ENCODE data around the gene BICDL1.

Gene BICDL1

DNA sequence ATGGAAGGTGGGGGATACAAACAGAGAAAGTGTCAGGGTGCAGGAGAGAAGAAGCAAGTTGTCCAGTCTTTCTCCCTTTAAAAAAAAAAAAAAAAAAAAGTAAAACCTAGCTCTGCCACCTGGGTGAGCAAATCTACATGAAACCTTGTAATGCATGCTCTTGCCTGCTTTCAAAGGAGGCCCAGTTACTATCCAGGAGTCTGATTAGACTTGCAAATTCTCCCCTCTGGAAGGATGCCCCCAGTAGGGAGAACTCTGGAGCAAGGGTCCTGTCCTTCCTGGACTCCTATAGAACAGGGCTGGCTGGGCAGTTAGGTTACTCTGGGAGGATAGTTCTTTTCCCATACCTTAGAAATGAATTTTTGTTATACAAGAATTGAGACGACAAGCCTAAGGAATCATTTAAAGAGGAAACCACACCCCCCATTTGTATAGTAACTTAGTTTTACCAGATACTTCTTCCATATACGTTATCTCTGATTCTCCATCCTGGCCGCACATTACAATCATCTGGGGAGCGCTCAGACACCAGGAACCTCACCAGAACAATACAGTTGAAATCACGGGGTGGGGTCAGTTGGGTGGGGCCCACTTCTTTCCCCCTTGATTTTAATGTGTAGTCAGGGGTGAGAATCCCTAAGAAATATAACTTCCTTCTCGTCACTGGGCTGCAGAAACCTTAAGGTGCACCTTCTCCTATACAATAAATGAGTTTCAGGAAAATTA lies 97.0 kb downstream of the BICDL1 start:
- DNase-seq: no peak

DNA sequence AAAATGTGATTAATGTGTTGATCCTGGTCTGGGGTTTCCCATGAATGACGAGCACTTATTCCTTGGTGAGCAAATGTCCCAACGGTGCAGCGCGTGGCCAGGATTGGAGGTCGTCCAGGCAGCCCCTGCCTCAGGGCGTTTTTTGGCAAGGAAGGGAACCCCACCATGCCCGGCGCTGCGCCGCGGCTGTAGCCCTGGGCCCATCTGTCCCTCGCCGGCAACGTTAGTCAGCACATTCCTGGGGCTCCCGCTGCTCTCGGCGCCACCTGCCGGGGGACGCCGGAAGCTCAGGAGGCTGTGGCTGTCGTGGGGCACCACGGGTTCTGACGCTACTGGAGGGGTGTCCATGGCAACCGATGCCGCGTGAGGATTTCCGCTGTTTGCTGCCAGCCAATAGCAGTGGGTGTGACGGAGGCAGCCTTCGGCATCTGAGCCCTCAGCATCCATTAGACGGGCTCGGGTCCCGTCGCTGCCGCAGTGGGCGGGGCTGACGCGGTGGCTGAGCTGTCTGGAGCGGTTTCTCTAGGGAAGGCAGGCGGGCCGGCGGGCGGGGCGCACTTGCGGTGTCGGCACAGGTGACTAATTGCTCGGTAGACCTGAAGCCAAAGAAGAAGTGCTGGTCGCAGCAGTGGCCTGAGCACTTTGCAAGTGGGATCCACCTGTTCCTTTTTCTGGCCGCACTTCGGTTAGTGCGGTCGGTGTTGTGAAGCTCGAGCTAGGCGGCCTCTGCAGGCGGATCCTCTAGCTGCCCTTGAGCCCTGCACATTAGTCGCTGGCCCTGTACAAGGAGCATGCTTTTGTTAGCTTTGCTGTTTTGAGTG lies 98.0 kb downstream of the BICDL1 start:
- peak; percentile 100 for DNase-seq

DNA sequence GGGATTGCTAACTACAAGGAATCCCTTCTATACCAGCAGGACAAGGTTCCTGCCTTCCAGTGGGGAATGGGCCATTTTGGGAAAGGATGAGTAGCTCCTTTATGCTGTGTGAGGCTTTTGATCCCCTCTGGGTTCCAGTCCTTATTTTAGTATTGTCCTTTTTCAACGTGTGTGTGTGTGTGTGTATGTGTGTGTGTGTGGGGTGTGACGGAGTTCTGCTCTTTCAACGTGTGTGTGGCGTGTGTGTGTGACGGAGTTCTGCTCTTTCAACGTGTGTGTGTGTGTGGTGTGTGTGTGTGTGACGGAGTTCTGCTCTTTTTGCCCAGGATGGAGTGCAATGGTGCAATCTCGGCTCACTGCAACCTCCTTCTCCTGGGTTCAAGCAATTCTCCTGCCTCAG lies 100.1 kb downstream of the BICDL1 start:
- DNase-seq: no peak

DNA sequence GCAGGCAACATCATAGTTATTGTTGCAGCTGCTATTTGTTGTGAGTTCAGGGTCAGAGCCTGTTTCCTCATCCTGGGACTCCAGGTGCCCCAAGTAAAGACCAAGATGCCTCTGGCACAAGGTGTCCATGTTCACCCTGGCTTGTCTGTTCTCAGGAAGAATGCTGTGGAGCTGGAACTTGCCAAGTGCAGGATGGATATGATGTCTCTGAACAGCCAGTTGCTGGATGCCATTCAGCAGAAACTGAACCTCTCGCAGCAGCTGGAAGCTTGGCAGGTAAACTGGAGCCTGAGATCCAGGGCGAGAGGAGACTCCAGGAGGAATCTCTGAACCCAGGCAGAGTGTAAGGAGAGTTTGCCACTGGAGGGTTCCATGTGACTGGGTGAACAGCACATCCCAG lies 100.8 kb downstream of the BICDL1 start:
- DNase-seq: no peak

DNA sequence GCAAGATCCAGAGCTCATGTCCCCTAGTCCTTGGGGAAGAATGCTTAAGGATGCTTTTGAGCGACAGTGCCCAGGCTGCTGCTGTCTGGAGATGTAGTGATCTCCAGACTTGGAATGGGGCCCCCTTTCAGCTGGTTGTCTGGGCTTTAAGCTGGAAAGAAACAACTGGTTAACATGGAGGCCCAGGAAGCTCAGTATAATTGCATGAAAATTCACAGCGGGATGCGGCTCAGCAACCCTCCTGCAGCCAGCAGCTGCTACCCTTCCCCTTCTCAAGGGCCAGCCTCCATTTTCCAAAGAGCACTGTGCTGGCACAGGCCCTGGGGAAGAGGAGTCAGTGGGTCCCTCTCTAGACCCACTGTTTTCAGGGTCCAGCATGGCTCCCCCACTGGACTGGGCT lies 101.2 kb downstream of the BICDL1 start:
- no peak for DNase-seq

DNA sequence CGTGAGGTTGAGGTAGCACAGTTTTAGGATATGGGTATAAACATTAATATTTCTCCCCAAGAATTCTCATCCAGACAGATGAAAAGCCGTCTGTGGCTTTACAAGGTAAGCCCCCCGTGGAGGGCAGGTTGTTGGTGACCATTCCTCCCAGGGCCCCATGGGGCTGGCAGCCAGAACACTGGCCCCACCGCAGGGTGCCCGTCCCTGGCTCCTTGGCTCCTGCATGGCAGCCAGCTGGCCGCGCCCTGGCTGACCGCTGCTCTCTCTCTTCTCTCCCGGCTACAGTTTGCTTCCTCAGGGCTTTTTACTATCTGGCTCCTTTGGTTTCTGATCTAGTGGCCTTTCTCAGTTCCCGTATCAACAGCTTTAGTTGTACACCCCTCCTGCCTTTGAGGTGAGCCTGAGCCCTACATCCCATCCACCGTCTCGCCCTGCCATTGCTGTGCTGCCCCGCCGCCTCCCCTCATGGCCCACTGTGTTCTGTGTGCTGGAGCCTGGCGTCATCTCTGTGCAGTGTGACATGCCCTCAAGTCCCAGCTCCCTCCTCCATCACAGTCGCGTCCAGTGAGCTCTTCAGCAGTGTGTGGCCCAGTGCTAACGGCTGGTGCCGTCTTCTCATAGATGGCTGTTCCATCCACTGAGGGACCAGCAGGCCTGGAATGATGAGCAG lies 101.7 kb downstream of the BICDL1 start:
- no peak for DNase-seq

DNA sequence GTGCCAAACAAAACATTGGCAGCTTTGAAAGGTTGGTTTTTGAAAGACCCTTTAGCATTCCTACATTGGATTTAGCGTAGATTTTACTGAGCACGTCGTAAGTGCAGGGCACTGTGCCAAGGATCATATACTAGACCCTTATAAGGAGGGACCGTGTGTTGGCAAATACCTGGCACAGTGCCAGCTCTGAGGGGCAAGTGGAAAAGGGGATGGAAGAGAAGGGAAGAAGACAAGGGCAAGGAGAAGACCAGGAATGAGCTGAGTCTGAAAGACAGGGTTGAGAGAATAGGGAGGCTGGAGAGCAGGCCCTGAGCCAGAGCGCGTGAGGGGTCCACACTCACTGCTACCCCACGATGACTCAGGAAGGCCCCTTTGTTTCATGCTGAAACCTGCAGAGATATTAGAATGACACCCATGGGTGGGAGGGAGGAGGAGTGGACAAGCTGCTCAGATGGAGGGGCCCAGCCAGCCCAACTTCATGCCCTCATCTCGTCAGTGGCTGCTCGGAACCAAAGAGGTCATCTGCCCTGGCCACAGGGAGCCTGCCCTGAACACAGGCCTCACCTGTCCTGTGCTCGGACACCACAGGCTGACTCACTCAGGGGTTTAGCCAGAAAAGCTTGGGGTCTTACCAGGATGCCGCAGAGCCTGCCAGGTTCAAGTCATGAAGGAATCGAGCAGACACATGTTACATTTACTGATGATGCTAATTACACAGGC lies 102.5 kb downstream of the BICDL1 start:
- no peak for DNase-seq

DNA sequence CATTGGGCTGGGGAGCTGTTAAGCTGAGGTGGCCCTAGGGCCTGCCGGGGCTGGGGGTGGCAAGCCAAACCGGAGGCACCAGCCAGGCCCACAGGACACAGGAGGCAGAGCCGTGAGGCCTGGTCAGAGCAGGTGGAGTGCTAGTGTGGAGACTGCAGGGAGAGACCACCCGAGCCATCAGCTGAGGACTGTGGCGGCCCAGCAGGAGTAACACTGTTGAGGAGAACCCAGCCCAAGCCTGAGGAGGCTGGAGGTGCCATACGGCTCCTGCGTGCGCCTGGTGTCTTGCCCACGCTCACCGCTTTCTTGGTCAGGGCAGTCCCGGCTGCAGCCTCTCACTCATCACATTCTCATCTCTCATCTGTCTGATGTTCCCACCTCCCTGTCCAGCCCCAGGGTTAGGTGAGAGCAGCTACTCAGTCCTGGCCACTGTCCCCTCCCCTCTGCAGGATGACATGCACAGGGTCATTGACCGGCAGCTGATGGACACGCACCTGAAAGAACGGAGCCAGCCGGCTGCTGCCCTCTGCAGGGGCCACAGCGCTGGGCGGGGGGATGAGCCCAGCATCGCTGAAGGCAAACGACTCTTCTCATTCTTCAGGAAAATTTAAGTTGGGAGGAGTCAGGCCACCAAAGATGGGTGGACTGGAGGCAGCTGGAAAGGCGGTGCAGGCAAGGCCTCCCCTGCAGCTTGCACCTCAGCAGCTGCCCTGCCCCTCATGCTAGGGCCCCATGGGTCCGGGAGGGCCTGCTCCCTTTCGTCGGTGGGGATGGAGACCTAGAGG lies 103.7 kb downstream of the BICDL1 start:
- no peak for DNase-seq

DNA sequence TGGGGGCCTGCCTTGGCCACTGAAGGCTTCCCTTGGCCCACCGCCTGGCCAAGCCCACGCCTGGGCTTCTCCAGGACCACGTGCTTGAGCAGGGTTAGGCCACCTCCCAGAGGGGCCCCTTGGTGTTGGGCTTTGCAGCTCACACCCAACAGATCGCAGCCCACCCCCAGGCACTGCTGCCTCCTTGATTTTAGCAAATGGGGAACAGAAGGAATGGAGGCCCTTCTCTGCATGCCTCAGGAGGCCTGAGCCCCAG lies 104.2 kb downstream of the BICDL1 start:
- DNase-seq: no peak

DNA sequence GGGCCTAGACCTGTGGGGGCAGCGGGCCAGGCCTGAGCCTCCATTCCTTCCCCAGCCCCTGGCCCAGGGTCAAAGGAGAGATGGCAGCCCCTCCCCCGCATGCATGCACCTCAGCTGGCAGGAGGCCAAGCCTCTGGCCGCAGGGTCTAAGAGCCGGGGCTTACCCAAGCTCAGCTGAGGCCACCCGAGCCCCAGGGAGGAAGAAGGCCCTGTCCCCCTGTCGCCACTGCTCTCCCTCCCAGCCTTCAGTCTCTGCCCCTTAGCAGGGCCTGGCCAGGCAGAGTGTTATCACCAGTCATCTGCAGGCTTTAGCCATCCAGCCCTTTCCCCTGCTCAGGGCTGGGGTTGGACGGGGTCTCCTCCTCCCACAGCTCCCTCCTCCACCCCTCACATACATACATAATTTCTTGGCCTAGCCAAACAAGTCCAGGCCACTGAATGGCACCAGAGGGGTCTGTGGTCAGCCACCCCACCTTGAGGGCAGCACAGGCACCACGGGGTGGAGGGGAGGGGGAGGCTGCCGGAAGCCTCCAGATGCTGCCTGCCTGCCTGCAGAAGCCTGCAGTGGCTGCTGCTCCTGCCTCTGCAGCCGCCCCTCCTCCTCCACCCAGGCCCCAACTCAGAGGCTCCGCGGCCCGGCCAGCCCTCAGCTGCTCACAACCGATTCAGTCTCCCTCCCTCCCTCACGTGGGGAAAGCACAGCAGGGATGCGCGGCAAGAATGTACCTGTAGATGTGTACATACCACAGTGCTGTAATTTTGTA lies 104.7 kb downstream of the BICDL1 start:
- DNase-seq: no peak

DNA sequence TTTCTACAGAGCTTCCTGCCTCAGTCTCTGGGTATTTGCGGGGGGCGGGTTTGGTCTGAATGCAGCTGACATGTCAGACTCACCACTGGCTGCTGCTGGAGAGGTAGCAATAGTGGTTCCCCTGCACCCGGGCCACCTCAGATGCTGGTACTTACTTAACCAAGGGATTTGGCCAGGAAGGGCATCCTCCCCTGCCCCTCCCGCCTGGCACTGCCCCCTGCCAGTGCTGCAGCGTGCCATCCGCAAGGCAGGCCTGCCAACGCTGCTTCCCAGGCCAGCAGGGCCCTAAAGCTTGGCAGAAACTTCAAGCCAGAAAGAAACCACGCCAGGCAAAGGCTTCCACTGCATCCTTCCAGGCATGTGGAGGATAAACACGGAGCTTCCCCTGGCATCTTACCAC lies 105.4 kb downstream of the BICDL1 start:
- no peak for DNase-seq

DNA sequence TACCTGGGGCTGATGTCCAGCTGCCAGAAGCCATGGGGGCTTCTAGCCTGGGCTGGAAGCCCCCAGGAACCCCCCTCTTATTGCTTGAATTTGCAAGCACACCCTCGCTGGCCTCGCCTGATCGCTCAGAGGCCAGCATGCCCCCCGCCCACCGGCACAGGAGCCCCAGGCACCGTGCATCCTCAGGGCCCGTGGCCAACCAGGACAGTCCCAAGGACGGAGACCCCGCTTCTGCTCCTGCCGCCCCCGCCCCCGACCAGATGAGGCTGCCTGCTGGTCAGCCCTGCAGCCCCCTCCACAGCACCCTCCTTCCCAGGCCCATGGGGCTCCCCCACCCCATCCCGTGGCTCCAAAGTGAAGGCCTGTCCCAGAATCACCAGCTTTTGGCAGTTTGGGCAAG lies 106.3 kb downstream of the BICDL1 start:
- DNase-seq: no peak

DNA sequence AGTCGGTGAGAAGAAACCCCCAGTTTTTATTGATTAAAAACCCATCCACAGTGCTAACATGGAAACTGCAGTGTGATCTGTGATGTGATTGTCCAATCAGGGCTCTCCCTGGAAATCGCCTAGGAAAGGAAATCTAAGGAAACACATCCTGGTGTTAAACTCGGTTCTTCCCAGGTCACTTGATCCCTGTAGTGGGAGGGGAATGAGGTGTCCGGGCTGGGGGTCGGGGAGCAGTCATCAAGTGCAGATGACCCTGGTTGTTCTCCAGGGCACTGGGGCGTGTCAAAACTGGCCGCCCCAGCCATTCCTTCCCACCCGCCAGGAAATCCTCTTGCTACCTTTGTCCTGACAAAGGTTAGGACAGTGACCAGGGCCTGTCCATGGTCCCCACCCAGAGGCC lies 106.7 kb downstream of the BICDL1 start:
- no peak for DNase-seq

DNA sequence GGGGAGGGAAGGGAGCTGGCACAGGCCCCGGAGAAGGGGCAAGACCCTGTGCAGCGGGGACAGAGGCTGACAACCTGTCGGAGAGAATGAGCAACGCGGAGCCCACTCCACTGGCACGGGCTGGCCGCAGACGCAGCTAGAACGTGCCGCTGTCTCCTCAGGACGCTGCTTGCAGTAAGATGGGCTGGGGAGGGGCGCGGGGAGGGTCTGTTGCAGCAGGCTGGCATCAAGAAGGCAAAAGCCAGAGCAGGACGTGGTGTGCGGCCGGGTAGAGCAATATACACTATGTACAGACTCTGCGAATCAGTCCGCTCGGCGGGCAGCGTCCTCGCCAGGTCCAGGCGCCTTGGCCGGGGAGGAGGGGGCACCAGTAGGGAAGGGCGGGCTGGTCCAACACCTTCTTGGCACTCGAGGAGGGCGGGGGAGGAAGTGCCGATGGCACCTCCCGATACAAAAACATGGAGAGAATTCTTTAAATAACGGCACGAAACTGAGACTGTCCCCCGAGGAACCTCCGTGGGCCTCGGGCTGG lies 107.7 kb downstream of the BICDL1 start:
- DNase-seq: no peak

DNA sequence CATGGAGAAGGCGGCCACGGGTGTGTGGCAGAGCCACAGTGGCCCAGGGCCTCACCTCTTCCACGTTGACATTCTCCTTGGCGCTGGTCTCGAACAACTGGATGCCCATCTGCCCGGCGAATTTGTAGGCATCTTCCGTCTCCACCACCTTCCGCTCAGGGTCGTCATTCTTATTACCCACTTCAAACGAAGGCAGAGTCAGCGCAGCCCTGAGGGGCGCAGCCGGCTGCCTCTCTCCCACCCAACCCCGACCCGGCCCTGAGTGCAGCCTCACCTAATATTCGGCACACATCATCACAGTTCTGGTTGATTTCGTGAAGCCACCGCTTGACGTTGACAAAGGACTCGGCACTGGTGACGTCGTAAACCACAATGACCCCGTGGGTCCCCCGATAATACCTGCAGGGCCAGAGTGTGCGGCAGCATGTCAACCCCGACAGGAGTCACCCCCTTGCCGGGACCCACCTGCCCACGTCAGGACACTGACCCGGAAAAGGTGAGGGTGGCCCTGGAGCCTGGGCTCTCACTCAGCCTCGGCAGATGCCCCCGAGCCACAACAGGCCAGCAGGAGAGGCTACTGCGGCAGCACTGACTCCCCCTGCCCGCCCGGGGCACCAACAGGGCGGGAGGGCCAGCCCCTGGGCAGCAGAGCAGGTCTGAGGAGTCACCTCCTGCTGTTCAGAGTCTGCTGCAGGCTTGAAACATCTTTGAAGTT lies 109.9 kb downstream of the BICDL1 start:
- no peak for DNase-seq

DNA sequence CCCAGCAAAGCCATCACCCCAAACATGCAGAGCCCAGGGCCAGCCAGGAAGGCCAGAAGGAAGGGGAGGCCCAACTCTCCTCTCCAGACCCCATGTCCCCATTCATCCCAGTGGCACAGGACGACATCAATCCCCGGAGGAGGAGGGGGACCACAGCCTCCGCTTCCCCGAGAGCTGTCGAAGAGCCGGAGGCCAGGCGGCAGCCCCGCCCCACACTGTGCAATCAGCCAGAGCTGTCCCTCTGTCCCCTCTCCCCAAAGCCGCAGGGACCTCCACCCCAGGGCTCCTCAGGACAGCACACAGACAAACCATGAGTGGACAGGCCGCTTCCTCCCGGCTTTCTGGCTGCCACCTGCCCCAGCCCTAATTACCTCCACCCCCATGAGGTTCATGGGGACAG lies 110.7 kb downstream of the BICDL1 start:
- no peak for DNase-seq

DNA sequence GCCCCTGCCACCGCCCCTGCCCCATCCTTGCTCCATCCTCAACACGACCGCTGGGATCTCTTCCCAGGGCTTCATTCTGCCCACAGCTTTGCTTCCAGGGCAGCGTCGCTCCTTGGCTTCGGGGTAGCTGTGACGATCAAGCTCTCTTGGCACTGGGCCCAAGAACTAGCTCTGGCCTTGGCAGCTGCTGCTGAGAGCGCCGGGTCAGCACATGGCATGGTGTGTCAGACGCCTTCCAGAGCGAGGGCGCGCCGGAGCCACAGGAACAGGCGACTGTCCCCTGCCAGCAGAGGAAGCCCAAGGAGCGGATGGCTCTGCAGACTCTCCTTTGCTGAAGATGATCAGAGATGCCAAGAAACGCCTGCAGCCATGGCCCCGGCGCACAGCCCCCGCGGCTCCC lies 111.6 kb downstream of the BICDL1 start:
- DNase-seq: no peak

DNA sequence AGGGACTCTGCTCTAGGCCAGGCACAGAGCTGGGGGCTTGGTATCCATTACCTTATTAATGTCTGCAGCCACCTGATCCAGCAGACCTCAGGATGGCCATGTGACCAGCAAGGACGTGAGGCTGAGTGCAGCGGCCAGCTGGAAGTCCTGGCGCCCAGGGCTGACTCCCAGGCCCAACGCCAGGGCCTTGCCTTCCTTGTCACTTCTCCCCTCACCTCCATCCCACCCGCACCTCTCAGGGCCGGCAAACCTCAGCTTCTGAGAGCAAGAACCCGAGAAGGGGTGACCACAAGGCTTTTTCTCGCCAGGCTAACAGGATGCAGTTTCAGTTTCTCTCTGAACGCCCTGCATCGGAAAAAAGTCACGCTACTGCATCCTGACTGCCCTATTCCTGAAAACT lies 112.1 kb downstream of the BICDL1 start:
- no peak for DNase-seq

DNA sequence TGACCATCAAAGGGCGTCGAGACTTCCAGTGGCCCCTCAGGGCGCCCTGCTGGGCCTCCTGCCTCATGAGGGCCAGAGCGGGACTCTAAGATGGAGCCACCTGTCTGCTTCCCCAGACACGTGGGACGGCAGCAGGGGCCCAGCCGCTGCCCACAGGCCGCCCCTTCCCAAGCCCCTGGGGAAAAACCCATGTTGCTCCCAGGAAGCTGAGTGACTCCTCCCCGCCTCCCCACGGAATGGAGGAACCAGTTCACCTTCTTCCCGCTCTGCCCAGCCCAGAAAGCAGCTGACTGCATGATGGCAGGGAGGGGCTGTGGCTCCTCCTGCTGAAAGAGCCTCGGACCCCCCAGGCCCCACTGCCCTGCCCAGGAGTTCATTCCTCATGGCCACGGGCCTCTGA lies 112.6 kb downstream of the BICDL1 start:
- no peak for DNase-seq

DNA sequence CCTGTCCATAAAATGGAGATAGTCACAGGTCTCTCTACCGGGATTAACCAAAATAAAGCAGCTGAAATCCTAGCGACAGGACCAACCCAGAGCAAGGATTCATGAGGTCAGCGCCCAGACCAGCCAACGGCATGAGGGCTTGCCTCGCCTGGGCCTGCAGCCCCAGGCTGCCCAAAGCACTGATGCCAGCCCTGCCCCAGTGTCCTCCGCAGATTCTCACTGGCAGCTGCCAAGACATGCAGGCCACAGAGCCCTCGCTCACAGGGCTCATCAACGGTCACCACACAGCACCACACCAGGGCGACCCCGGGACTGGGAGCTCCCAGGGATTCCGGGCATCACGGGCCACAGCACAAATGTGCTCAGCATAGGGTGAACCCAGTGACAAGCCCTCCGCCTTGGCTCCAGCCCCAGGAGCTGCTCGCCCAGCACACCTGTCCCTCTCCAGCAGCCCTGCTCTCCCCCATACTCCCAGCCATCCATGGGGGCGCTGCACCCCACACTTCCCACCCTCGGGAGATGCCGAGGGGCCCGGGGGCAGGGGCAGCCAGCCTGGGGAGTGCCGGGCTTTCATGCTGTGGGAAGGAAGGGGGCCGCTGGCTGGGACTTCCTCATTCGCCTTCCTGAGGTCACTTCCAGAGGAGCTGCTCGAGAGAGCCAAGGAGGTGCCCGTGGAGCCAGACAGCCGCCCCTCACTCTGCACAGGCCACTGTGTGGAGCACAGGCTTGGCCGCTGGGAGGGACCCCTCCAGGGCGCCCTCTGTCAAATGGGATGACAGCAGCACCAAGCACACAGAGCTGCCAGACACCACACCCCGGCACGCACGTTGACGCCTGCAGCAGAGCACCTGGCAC lies 113.4 kb downstream of the BICDL1 start:
- DNase-seq: no peak
